Adipose tissue (tissue), 3 donors: ENCODE results near the gene ARHGAP24. TPM values are rescaled to one million over a fixed set of nuclear protein-coding genes. Genes with fewer than 3 reads are reported as not detected.
"Not testable (repeated sequence)": the region's sequence is repeated elsewhere in the genome, so short reads cannot be mapped to it uniquely, and the experiment has no call there.

Source experiments
- H3K27ac ChIP-seq: one replicate; pipeline ENCODE4 v1.5.1; 2013; ENCODE audit warnings: low read depth, low read length
- WGBS, 3 donors: extraction: QIAGEN DNeasy Blood & Tissue Kit; methylation state at CpG; one replicate each; pipeline ENCODE4 v1.1.7; 2013; 5-methylcytosine and 5-hydroxymethylcytosine counted together
- polyA plus RNA-seq, 3 donors: library from polyadenylated mRNA; stranded (reverse); fragments of 200-250 nt; gene quantifications; one replicate each; pipeline ENCODE4 v1.2.3, GENCODE V29; 2013
- donor health status: healthy with polysubstance abuse.
- donor health status: Bipolar disorder and iron deficiency.
- donor health status: healthy.

ARHGAP24 gene
- polyA plus RNA-seq, 3 donors: 7.9 to 10.3 (median 8.5) TPM

DNA sequence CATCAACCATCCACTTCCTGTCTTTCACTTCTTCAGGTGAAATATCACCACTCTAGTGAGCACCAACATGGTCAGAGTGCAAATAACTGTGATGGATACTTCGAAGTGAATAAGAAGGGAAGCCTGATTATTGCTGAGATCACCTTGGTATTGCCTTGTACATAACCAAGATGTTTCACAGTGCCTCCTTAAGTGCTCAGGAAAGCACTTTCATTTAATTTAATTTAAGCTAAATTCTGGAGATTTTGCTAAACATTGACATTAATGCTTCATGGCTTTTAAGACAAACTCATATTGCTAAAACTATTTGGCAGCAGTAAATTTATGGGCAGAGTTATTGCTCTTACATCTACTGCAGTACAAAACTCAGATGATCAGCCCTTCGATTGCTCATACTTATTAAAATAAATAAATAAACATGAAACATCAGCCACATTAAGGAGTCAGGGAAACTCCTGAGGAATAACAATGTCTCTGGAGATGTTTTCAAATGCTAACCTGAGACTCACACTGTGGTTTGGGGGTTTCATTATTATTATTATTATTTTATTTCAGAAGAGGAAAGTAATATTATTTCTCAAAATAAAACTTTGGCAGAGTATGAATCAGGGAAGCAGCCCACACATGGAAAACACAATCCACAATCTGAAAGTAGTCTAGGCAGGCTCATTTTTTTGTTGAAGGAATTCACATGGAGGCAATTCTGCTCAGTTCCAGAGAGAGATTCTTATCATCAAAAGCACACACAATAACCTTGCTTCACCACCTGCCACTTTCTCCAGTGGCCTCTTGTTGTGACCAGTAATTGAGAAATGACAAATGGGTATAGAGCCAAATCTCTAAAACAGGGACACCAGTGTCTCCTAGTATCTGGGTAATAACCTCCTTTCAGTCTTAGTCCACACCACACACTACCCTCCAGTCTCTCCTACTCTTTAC, 540.7 kb downstream of the ARHGAP24 start:
- WGBS, 3 donors: 78 to 87% (median 84%) methylated on average over 2 of the region's 2 CpGs
- H3K27ac ChIP-seq: no peak overlapping the region

DNA sequence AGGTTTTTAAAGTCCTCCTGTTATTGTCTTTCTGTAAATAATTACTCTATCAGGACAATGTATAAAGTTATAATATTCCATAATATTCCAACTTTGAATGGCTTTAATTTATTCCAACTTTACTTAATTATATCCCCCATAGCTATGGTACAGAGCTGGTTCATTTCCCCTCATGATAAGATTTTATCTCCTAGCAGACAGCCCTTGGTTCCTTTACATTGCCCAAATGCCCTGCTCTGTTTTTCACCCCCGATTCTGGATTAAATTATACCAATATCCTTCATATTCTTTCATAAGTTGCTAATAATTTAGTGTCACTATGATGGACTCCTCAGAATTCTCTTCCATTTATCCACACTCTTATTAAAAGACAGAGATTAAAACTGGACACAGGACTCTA, 544.4 kb downstream of the ARHGAP24 start:
- no peak overlapping the region for H3K27ac ChIP-seq
- WGBS, 3 donors: 86 to 95% (median 92%) methylated on average over 1 of the region's 1 CpG

DNA sequence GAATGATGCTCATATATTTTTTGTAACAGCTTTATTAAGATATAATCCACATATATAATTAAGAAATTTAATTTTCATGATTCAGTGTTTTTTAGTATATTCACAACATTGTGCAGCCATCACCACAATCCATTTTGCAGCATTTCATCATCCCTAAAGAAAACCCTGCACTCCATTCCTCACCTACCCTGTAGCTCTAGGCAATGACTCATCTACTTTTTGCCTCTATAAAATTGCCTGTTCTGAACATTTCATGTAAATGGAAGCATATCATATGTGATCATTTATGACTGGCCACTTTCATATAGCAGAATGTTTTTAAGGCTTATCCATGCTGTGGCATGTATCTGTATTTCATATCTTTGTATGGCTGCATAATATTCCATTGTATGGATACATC, 545.0 kb downstream of the ARHGAP24 start:
- no peak overlapping the region for H3K27ac ChIP-seq

DNA sequence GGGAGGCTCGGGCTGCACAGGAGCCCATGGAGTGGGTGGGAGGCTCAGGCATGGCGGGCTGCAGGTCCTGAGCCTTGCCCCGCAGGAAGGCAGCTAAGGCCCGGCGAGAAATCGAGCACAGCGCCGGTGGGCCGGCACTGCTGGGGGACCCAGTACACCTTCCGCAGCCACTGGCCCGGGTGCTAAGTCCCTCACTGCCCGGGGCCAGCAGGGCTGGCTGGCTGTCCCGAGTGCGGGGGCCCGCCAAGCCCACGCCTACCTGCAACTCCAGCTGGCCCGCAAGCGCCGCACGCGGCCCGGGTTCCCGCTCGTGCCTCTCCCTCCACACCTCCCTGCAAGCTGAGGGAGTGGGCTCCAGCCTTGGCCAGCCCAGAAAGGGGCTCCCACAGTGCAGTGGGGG, 546.7 kb downstream of the ARHGAP24 start:
- H3K27ac ChIP-seq: not testable (repeated sequence)
- WGBS, 3 donors: 96 to 98% (median 97%) methylated on average over 10 to 24 of the region's 24 CpGs

DNA sequence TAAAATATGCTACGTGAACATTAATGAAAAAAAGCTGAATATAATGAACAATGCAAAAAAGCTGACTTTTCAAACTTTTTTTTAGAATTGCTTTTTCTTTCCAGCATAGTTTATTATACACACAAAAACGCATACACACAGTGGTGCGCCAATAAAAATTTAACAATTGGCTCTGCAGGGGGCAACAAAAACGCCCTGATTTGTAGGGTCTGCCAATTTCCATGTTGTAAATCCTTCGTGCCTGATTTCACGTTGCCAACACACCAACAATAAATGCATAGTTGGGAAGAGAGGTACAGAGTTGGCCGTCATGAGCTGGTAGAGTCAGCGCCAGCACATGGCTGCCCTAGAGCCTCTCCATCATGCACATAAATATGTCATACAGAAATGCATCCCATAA, 551.8 kb downstream of the ARHGAP24 start:
- H3K27ac ChIP-seq: no peak overlapping the region
- WGBS, 3 donors: 81 to 92% (median 91%) methylated on average over 8 of the region's 8 CpGs

DNA sequence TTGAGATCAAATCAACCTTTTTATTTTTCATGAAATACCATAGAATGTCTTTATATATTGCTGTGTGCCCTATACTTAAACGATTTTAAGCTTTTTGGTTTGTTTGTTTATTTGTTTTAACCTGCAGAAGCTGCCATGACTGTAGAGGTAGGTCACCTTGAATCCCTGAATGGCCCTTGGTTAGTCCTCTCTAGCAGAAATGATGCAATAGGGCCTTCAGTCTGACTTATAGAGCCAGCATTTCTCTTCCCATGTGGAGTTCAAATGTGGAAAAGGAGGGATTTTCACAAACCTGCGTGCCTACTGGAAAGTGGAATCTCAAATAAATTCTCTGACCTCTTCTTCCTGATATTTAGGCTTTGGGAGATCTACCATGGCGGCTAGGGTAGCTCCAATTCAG, 557.0 kb downstream of the ARHGAP24 start:
- 84 to 92% (median 91%) methylated on average over 3 of the region's 3 CpGs for WGBS, 3 donors
- H3K27ac ChIP-seq: no peak overlapping the region

DNA sequence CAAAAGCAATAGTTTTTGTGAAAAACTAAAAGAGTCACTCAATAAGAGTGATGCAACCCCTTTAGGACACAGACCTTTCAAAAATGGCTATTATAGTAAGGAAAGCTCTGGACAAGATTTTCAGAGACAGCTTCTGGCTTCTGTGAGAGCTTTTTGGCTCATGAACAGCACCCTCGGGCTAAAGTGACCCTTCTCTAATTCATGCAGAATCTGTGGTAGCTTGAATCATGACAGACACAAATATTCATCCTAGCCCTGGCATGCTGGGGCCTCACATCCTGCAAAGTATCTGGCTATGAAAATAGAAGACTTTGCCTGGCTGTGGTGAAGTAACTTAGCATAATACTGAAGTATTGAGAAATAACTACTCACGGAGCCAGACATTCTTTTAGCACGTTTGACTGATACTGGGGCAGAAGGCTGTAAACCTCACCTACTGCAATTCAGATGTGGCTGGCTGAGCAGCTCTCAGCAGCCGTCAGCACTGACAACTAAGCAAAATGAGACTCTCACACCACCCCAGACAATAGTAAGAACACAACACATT, 557.6 kb downstream of the ARHGAP24 start:
- H3K27ac ChIP-seq: no peak overlapping the region
- WGBS, 3 donors: 10 to 44% (median 11%) methylated on average over 4 of the region's 4 CpGs

DNA sequence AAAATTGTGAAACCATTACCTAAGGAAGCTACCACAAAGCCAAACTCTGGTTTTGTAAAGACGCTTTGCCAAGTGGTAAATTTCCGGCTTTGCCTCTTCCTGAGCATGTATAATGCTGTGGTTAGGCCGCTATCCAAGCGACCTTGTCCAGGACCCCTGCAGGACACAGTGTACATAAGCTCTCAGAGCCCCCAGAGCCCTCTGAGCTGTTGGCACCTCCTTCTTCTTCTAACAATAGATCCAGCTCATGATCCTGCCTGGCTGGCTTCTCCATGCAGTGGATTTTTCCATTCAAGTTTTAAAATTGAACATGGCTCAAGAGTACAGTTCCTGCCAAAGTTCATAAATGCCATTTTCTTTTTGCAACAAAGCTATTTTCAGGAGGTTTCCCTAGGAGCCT, 558.2 kb downstream of the ARHGAP24 start:
- no peak overlapping the region for H3K27ac ChIP-seq
- WGBS, 3 donors: 24 to 70% (median 24%) methylated on average over 4 of the region's 4 CpGs

GRCh38 chr4:86034616-86035015, 559.7 kb downstream of the ARHGAP24 start:
- H3K27ac ChIP-seq: no peak overlapping the region
- WGBS, 3 donors: 88 to 93% (median 93%) methylated on average over 2 of the region's 2 CpGs

GRCh38 chr4:86035688-86036087, 560.7 kb downstream of the ARHGAP24 start:
- WGBS, 3 donors: 88 to 93% (median 93%) methylated on average over 1 of the region's 1 CpG
- no peak overlapping the region for H3K27ac ChIP-seq

DNA sequence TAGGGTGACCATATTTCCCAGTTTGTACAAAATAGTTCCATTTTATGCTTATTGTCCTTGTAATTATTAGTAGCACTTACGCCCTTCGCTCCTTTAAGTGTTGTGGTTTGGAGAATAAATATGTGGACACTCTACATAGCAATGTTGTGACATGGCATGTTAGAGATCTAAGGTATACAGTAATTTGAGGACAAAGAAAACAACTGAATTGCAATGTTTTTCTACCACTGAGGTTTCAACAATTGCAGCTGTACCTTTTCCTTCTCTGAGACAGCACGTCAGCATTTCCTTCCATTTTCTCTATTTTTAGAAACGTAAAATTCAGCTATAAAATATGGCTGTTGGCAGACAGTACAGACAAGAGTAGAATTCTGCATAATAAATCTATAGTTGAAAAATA, 561.8 kb downstream of the ARHGAP24 start:
- H3K27ac ChIP-seq: no peak overlapping the region
- 63 to 86% (median 65%) methylated on average over 4 of the region's 4 CpGs for WGBS, 3 donors

DNA sequence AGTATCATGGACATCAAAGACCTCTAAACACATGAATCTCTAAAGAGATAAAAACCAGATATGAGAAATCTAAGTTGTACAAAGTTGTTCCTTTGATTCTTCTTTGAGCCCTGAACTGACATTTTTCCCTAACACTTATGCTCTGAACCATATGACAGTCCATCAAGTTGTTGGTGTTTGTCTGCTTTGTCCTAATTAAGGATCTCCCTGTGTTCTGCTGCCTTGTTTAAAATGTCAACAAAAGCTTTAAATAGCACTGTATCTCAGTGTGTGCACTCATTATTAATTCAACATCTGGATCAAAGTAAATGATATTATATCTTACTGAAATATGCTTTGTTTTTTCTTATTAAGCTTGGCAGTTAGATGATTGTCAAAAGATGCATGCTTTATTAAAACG, 563.1 kb downstream of the ARHGAP24 start:
- H3K27ac ChIP-seq: no peak overlapping the region
- WGBS, 3 donors: 79 to 92% (median 90%) methylated on average over 1 of the region's 1 CpG

- H3K27ac ChIP-seq: no peak overlapping the region
- 16 to 21% (median 20%) methylated on average over 8 of the region's 8 CpGs for WGBS, 3 donors
Measured at GRCh38 chr4:86043755-86044592, 569.0 kb downstream of the ARHGAP24 start.

- no peak overlapping the region for H3K27ac ChIP-seq
- 43 to 78% (median 69%) methylated on average over 3 of the region's 3 CpGs for WGBS, 3 donors
Measured at GRCh38 chr4:86044593-86044985, 569.6 kb downstream of the ARHGAP24 start.

- no peak overlapping the region for H3K27ac ChIP-seq
- 80 to 88% (median 82%) methylated on average over 1 of the region's 1 CpG for WGBS, 3 donors
Measured at GRCh38 chr4:86048426-86048825, 573.5 kb downstream of the ARHGAP24 start.

- no peak overlapping the region for H3K27ac ChIP-seq
- 95 to 100% (median 97%) methylated on average over 1 of the region's 1 CpG for WGBS, 3 donors
Measured at GRCh38 chr4:86050496-86050895, 575.5 kb downstream of the ARHGAP24 start.
